Measurements from ENCODE around the gene DUSP19. TPM values are rescaled to one million over a fixed set of nuclear protein-coding genes. Genes with fewer than 3 reads are reported as not detected.

Gene DUSP19
- total RNA-seq, 6 experiments from 2014 or later: 0.37 to 1.5 (median 0.78) TPM

- no peak overlapping the region for H3K27ac ChIP-seq
- no peaks in the 10 kb centered on the region for H3K4me1 ChIP-seq
- DNase-seq (no peak), ATAC-seq (no peak)
- no peak overlapping the region for H3K4me3 ChIP-seq
- no peaks in the 10 kb centered on the region for H3K27me3 ChIP-seq
- TF ChIP-seq CTCF (IDR thresholded peaks at IDR 0.05): no peak
- no peak for TF ChIP-seq POLR2A (IDR thresholded peaks at IDR 0.05)
- H3K9me3 ChIP-seq: no peaks in the 10 kb centered on the region
- WGBS (ENCODE audit: insufficient coverage, low coverage, low lambda C conversion rate, missing lambda C conversion rate): 65% methylated on average over 5 of the region's 5 CpGs
- no peaks in the 10 kb centered on the region for H3K36me3 ChIP-seq
- intact Hi-C loops (cut with DNase I): no loop called here
Observed at GRCh38 chr2:183049420-183049819, 29.1 kb upstream of the DUSP19 start.

GRCh38 chr2:183057333-183057985 is 21.1 kb upstream of the DUSP19 start:
- DNase-seq (no peak), ATAC-seq (peak; percentile 34 to 64 (median 53))
- intact Hi-C loops (cut with DNase I): no loop called here
- peak overlapping the region in 2 of 3 donors; percentile 57 to 68 for H3K27ac ChIP-seq
- 44% methylated on average over 3 of the region's 3 CpGs for WGBS (ENCODE audit: insufficient coverage, low coverage, low lambda C conversion rate, missing lambda C conversion rate)
- H3K4me3 ChIP-seq: no peak overlapping the region
- no peaks in the 10 kb centered on the region for H3K9me3 ChIP-seq
- no peak for TF ChIP-seq CTCF (IDR thresholded peaks at IDR 0.05)
- TF ChIP-seq POLR2A (IDR thresholded peaks at IDR 0.05): no peak
- no peaks in the 10 kb centered on the region for H3K27me3 ChIP-seq
- H3K36me3 ChIP-seq: no peaks in the 10 kb centered on the region
- H3K4me1 ChIP-seq: peaks cover 0 to 12% (median 4%) of the 10 kb centered on the region in 4 donors

- Histone ChIP-seq H3K27me3 (no peaks in the 10 kb centered on the region), H3K9me3 (no peaks in the 10 kb centered on the region), H3K27ac (no peak overlapping the region), H3K36me3 (no peaks in the 10 kb centered on the region), H3K4me3 (no peak overlapping the region), H3K4me1 (peaks cover 0 to 12% (median 4%) of the 10 kb centered on the region in 4 donors)
- ATAC-seq (no peak), DNase-seq (no peak)
- TF ChIP-seq CTCF (IDR thresholded peaks at IDR 0.05): no peak
- TF ChIP-seq POLR2A (IDR thresholded peaks at IDR 0.05): no peak
- intact Hi-C loops (cut with DNase I): no loop called here
- 39% methylated on average over 1 of the region's 1 CpG for WGBS (ENCODE audit: insufficient coverage, low coverage, low lambda C conversion rate, missing lambda C conversion rate)
Observed at GRCh38 chr2:183059561-183059960, 19.0 kb upstream of the DUSP19 start.

- Histone ChIP-seq H3K4me3 (no peak overlapping the region), H3K4me1 (peaks cover 0 to 12% (median 4%) of the 10 kb centered on the region in 4 donors), H3K27ac (no peak overlapping the region), H3K9me3 (no peaks in the 10 kb centered on the region), H3K36me3 (no peaks in the 10 kb centered on the region), H3K27me3 (no peaks in the 10 kb centered on the region)
- ATAC-seq (peak in 1 of 4 donors; percentile 9), DNase-seq (no peak)
- intact Hi-C loops (cut with DNase I): no loop called here
- WGBS (ENCODE audit: insufficient coverage, low coverage, low lambda C conversion rate, missing lambda C conversion rate): 64% methylated on average over 11 of the region's 14 CpGs
- no peak for TF ChIP-seq POLR2A (IDR thresholded peaks at IDR 0.05)
- TF ChIP-seq CTCF (IDR thresholded peaks at IDR 0.05): no peak
Observed at GRCh38 chr2:183060571-183061231, 17.8 kb upstream of the DUSP19 start.
